Liver (tissue), 3 donors: Measurements from ENCODE around the gene LDHA.

Experiments
- FOXA1 ChIP-seq: IDR thresholded peaks from 2 replicates; pipeline ENCODE4 v1.6.1; 2016; ENCODE audit warnings: antibody characterized with exemption
- RAD21 ChIP-seq, 2 donors: IDR thresholded peaks; 2 replicates each; pipeline ENCODE4 v1.6.1; 2016; ENCODE audit warnings: antibody characterized with exemption in 2 of 2, mild to moderate bottlenecking in 2 of 2
- TAF1 ChIP-seq: conservative IDR thresholded peaks from 2 replicates; pipeline ENCODE4 v1.6.1; 2016; ENCODE audit warnings: antibody characterized with exemption, mild to moderate bottlenecking
- TF ChIP-seq, protein P1 (sequence below): IDR thresholded peaks from 2 replicates; pipeline ENCODE4 v1.6.1; 2016; ENCODE audit warnings: antibody characterized with exemption
- TF ChIP-seq, protein P2 (sequence below): fragments of 150-350 bp; IDR thresholded peaks from 2 replicates; pipeline ENCODE4 v1.5.1; 2017; ENCODE audit warnings: improper control_type of control experiment, low read depth, low read length; ENCODE audit not compliant: missing input control
- donor health status: healthy.
- donor health status: healthy.

GRCh38 chr11:18368221-18368620 lies 26.1 kb upstream of the LDHA start:
- TF ChIP-seq TAF1 (no peak), FOXA1 (no peak), RAD21 (IDR thresholded peaks at IDR 0.05) (no peak)
- TF ChIP-seq, protein P1, sequence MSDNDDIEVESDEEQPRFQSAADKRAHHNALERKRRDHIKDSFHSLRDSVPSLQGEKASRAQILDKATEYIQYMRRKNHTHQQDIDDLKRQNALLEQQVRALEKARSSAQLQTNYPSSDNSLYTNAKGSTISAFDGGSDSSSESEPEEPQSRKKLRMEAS, result no peak
- TF ChIP-seq, protein P2, sequence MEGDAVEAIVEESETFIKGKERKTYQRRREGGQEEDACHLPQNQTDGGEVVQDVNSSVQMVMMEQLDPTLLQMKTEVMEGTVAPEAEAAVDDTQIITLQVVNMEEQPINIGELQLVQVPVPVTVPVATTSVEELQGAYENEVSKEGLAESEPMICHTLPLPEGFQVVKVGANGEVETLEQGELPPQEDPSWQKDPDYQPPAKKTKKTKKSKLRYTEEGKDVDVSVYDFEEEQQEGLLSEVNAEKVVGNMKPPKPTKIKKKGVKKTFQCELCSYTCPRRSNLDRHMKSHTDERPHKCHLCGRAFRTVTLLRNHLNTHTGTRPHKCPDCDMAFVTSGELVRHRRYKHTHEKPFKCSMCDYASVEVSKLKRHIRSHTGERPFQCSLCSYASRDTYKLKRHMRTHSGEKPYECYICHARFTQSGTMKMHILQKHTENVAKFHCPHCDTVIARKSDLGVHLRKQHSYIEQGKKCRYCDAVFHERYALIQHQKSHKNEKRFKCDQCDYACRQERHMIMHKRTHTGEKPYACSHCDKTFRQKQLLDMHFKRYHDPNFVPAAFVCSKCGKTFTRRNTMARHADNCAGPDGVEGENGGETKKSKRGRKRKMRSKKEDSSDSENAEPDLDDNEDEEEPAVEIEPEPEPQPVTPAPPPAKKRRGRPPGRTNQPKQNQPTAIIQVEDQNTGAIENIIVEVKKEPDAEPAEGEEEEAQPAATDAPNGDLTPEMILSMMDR, result no peak
